ENCODE data around the gene RFT1. TPM values are rescaled to one million over a fixed set of nuclear protein-coding genes. Genes with fewer than 3 reads are reported as not detected.

The RFT1 gene, protein sequence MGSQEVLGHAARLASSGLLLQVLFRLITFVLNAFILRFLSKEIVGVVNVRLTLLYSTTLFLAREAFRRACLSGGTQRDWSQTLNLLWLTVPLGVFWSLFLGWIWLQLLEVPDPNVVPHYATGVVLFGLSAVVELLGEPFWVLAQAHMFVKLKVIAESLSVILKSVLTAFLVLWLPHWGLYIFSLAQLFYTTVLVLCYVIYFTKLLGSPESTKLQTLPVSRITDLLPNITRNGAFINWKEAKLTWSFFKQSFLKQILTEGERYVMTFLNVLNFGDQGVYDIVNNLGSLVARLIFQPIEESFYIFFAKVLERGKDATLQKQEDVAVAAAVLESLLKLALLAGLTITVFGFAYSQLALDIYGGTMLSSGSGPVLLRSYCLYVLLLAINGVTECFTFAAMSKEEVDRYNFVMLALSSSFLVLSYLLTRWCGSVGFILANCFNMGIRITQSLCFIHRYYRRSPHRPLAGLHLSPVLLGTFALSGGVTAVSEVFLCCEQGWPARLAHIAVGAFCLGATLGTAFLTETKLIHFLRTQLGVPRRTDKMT
- total RNA-seq = 10 to 100 TPM; 43.6 to 45.1 (median 44.3) TPM

GRCh38 chr3:53130179-53131061 is at the start of gene RFT1:
Gene RFT1 (minus strand): TSS chr3:53130435. CDS start chr3:53130400, 35 bp downstream.
- DNase-seq = peak; percentile 98
- Mint-ChIP-seq H3K4me3 (peak within 1 kb of the TSS; percentile 91), H3K27me3 (ENCODE audit: low read depth) (no peaks in the 10 kb centered on the region), H3K36me3 (ENCODE audit: insufficient read depth) (peaks cover 10% of the 10 kb centered on the region), H3K4me1 (ENCODE audit: low read depth) (peaks cover 19% of the 10 kb centered on the region), H3K9me3 (no peaks in the 10 kb centered on the region)
- peak; percentile 93 to 94 for ATAC-seq

- H3K9me3 Mint-ChIP-seq = no peaks in the 10 kb centered on the region
- H3K4me1 Mint-ChIP-seq (ENCODE audit: low read depth) = no peaks in the 10 kb centered on the region
- peaks cover 18% of the 10 kb centered on the region for H3K36me3 Mint-ChIP-seq (ENCODE audit: insufficient read depth)
- H3K27me3 Mint-ChIP-seq (ENCODE audit: low read depth) = no peaks in the 10 kb centered on the region
- ATAC-seq (no peak), DNase-seq (no peak)
- H3K4me3 Mint-ChIP-seq = no peak overlapping the region
Measured at GRCh38 chr3:53179580-53179979, 49.3 kb upstream of the RFT1 start.

GRCh38 chr3:53178246-53178645 is 48.0 kb upstream of the RFT1 start:
- no peak overlapping the region for H3K4me3 Mint-ChIP-seq
- DNase-seq = no peak
- peaks cover 2% of the 10 kb centered on the region for H3K4me1 Mint-ChIP-seq (ENCODE audit: low read depth)
- ATAC-seq = no peak
- H3K36me3 Mint-ChIP-seq (ENCODE audit: insufficient read depth) = peaks cover 22% of the 10 kb centered on the region
- H3K27me3 Mint-ChIP-seq (ENCODE audit: low read depth) = no peaks in the 10 kb centered on the region
- no peaks in the 10 kb centered on the region for H3K9me3 Mint-ChIP-seq

DNA sequence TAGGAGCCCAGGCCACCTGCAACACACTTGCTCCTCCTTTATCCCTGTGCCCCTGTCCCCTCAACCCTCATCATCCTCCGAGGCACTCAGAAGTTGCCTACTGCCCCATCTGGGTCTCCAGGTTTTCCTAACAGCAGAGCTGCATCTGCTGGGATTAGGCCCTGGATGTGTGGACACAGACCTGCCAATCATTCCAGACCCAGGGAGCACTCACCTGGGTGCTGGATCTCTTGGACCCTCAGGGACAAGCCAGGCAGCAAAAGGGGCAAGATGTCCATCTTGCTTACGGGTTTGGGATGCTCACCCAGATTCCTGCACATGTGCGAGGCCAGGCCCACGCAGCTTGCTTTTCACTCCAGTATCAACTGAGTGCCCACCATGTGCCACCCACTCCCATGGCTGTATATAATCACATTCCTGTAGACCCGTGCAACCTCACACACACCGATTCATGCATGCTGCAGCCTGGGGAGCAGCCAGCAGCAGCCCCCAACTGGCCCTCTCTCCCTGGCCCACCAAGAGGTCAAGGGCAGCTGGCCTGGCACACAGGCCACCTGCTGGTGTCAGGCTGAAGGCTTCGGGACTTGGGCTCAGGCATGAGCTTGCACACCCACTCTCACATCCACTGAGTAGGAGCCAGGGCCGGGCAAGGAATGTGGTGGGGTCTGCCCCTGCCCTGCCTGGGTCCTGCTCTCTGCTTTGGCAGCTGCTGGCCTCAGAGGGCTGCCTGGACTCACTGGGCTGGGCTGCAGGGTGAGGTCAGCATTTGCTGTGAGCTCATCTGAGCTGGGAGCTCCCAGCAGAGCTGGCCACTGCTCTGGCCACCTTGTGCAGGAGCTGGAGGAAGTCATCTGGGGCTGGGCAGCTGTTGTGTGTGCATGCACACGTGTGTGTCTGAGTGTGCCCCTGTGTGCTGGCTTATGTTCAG is 45.6 kb upstream of the RFT1 start:
- no peak for ATAC-seq
- H3K4me1 Mint-ChIP-seq (ENCODE audit: low read depth) = peaks cover 18% of the 10 kb centered on the region
- no peak for DNase-seq
- H3K36me3 Mint-ChIP-seq (ENCODE audit: insufficient read depth) = peaks cover 14% of the 10 kb centered on the region
- H3K4me3 Mint-ChIP-seq = no peak overlapping the region
- no peaks in the 10 kb centered on the region for H3K27me3 Mint-ChIP-seq (ENCODE audit: low read depth)
- H3K9me3 Mint-ChIP-seq = no peaks in the 10 kb centered on the region

DNA sequence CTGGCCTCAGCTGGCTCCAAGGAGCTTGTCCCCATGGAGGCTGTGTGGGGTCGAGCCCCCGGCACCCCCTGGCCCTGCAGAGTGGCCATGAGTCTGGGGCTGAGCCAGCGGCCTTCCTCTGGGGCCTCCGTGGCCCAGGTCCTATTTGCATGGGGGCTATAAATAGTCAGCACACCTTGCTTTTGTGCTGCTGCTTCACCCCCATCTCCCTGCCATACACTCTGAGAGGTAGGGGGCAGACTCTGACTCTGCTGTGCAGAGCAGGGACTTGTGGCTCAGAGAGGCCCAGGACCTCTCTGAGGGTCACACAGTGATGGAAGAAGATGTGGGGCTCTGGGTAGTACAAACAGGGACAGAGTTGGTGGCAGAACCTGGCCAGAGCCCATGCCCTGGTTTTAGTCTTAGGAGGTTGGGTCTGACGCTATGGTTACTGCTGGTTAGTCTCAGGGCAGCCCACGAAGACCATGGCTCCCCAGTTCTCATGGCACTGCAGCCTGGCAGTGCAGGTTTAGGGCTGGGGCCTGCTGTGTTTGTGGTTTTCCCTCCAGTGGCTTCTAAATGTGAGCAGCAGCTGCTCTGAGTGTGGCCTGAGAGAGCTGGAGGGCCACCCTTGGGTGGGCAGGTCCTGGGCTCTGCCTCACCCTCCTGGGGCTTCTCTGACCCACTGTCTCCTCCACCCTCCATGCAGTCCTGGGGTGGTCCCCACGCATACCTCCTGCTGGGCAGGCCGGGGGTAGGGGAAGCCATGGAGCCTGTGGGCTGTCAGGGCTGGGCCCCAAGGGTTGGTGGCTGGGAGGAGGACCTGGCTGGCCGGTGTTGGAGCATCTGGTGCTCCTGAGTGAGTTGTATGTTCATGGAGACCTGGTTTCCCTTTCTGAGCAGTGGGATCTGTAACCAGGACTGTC is 44.4 kb upstream of the RFT1 start:
- Mint-ChIP-seq H3K36me3 (ENCODE audit: insufficient read depth) (peaks cover 11% of the 10 kb centered on the region), H3K4me3 (no peak overlapping the region), H3K27me3 (ENCODE audit: low read depth) (no peaks in the 10 kb centered on the region), H3K9me3 (no peaks in the 10 kb centered on the region), H3K4me1 (ENCODE audit: low read depth) (peaks cover 30% of the 10 kb centered on the region)
- ATAC-seq (no peak), DNase-seq (no peak)

- Mint-ChIP-seq H3K36me3 (ENCODE audit: insufficient read depth) (peaks cover 4% of the 10 kb centered on the region), H3K9me3 (no peaks in the 10 kb centered on the region), H3K4me1 (ENCODE audit: low read depth) (peaks cover 42% of the 10 kb centered on the region), H3K4me3 (no peak overlapping the region), H3K27me3 (ENCODE audit: low read depth) (no peaks in the 10 kb centered on the region)
- DNase-seq = no peak
- ATAC-seq = no peak
Measured at GRCh38 chr3:53173107-53173506, 42.9 kb upstream of the RFT1 start.

DNA sequence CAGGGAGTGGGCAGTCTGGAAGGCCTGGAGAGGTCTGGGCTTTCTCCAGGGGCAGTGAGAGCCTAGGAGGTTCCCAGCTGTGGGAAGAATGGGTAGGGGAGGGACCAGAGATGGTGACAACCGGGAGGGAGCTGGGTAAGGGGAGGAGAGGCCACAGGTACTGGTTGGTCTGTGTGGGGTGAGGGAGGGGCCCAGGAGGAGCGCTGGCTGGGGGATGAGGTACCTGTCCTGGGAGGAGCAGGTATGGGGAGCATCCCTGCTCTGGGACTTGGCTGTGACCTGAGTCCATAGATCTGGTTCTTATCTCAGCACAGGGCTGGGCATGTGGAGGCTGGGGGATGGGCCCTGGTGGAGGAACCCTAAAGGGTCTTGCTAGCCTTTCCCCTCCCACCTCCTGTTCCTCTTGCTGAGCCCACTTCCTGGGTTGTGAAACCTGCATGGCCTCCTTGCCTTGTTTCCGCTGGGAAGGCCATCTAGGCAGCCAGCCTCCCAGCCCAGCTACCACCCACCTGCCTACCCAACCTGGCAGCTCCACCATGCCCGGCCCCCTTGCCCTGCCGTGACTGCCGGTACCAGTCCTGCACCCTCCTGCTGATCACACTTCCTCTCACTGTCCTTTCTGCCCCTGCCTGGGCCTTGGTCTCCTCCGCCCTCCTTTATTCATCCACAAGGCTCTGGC is 41.7 kb upstream of the RFT1 start:
- Mint-ChIP-seq H3K4me1 (ENCODE audit: low read depth) (peaks cover 48% of the 10 kb centered on the region), H3K27me3 (ENCODE audit: low read depth) (no peaks in the 10 kb centered on the region), H3K9me3 (no peaks in the 10 kb centered on the region), H3K36me3 (ENCODE audit: insufficient read depth) (peaks cover 4% of the 10 kb centered on the region), H3K4me3 (no peak overlapping the region)
- no peak for DNase-seq
- no peak for ATAC-seq

- H3K9me3 Mint-ChIP-seq = no peaks in the 10 kb centered on the region
- H3K36me3 Mint-ChIP-seq (ENCODE audit: insufficient read depth) = peaks cover 4% of the 10 kb centered on the region
- DNase-seq = no peak
- no peak overlapping the region for H3K4me3 Mint-ChIP-seq
- no peaks in the 10 kb centered on the region for H3K27me3 Mint-ChIP-seq (ENCODE audit: low read depth)
- ATAC-seq = no peak
- H3K4me1 Mint-ChIP-seq (ENCODE audit: low read depth) = peaks cover 54% of the 10 kb centered on the region
Measured at GRCh38 chr3:53171064-53171418, 40.8 kb upstream of the RFT1 start.

GRCh38 chr3:53170325-53171063 is 40.3 kb upstream of the RFT1 start:
- no peaks in the 10 kb centered on the region for H3K27me3 Mint-ChIP-seq (ENCODE audit: low read depth)
- no peak overlapping the region for H3K4me3 Mint-ChIP-seq
- no peaks in the 10 kb centered on the region for H3K9me3 Mint-ChIP-seq
- H3K36me3 Mint-ChIP-seq (ENCODE audit: insufficient read depth) = peaks cover 4% of the 10 kb centered on the region
- no peak for DNase-seq
- ATAC-seq = peak; percentile 25 to 54
- H3K4me1 Mint-ChIP-seq (ENCODE audit: low read depth) = peaks cover 54% of the 10 kb centered on the region

DNA sequence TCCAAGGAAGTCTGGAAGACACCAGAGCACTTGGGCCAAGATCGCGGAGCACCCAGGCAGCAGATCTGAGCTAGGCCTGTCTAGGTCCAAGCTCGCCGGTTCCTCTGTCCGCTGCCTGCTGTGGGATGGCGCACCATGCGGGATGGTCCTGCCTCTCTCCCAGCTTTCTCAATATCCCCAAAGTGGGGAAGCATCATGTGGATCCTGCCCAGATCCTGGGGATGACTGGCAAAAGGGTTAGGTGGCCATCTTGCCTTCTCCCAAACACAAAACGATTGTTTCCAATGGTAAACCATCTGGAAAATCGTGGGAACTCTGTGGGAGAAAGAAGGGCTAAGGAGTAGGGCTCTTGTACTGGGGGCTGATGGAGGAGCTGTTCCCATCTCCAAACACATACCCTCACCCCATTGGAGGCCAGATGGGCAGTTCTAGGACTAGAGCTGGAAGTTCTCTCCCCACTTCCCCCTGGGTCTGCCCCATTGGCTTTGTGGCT is 39.6 kb upstream of the RFT1 start:
- Mint-ChIP-seq H3K4me3 (no peak overlapping the region), H3K36me3 (ENCODE audit: insufficient read depth) (peaks cover 4% of the 10 kb centered on the region), H3K9me3 (no peaks in the 10 kb centered on the region), H3K4me1 (ENCODE audit: low read depth) (peaks cover 54% of the 10 kb centered on the region), H3K27me3 (ENCODE audit: low read depth) (no peaks in the 10 kb centered on the region)
- DNase-seq (no peak), ATAC-seq (no peak)

GRCh38 chr3:53169045-53169831 is 39.0 kb upstream of the RFT1 start:
- no peak for DNase-seq
- Mint-ChIP-seq H3K27me3 (ENCODE audit: low read depth) (no peaks in the 10 kb centered on the region), H3K4me1 (ENCODE audit: low read depth) (peaks cover 54% of the 10 kb centered on the region), H3K4me3 (no peak overlapping the region), H3K36me3 (ENCODE audit: insufficient read depth) (peaks cover 4% of the 10 kb centered on the region), H3K9me3 (no peaks in the 10 kb centered on the region)
- ATAC-seq = peak in 1 of 2 donors; percentile 16
